A549 (cell line): ENCODE measurements around the gene NXPH2. TPM values are rescaled to one million over a fixed set of nuclear protein-coding genes. Genes with fewer than 3 reads are reported as not detected.

Source experiments
- ATAC-seq, 2 experiments: fragments of 200-7000 bp in 1 of 2; fragments of >200 bp in 1 of 2; cut with Nextera tagmentation in 1 of 2; cut with Tn5 transposase in 1 of 2; 3 replicates each; pipeline versions ENCODE4 v1.8.0 to v1.9.1; 2018 to 2020; ENCODE audit warnings: mild to moderate bottlenecking in 1 of 2, moderate library complexity in 1 of 2
- CTCF ChIA-PET: fragments of 300-600 bp; sonication (Branson Sonifier 250); formaldehyde crosslinking; extraction: SDS; loops from one replicate; lab custom pipeline; 2021; ENCODE audit warnings: antibody characterized with exemption, inconsistent platforms; lab: Yijun Ruan, JAX
- POLR2A ChIA-PET: fragments of 350-600 bp; formaldehyde crosslinking; extraction: SDS; loops from one replicate; lab custom pipeline; 2021; ENCODE audit warnings: antibody characterized with exemption, inconsistent platforms; lab: Yijun Ruan, JAX
- DNase-seq, 2 experiments: peaks; one replicate each; pipeline versions ENCODE4 v3.0.0 to v3.0.0-alpha.2; 2011 to 2016; ENCODE audit warnings: low read depth in 1 of 2, low spot score in 1 of 2
- FAIRE-seq: peaks from 2 replicates; lab custom pipeline; 2011; peaks lifted over from hg19 to GRCh38; lab: Jason Lieb, UNC
- H3K27ac ChIP-seq, 2 experiments: fragments of >200 bp; sonication (Bioruptor Twin); formaldehyde crosslinking; 3 replicates each; pipeline ENCODE4 v1.5.1; 2016 to 2017
- H3K4me1 ChIP-seq: fragments of >200 bp; sonication (Bioruptor Twin); formaldehyde crosslinking; 3 replicates; pipeline ENCODE4 v1.6.1; 2016
- H3K4me2 ChIP-seq: fragments of >200 bp; sonication (Bioruptor Twin); formaldehyde crosslinking; 3 replicates; pipeline ENCODE4 v1.6.1; 2016
- H3K4me3 ChIP-seq: fragments of >200 bp; sonication (Bioruptor Twin); formaldehyde crosslinking; 3 replicates; pipeline ENCODE4 v1.5.1; 2016
- H3K9me3 ChIP-seq: fragments of >200 bp; sonication (Bioruptor Twin); formaldehyde crosslinking; 3 replicates; pipeline ENCODE4 v1.6.1; 2016
- BCL3 ChIP-seq: fragments of >200 bp; sonication (Bioruptor Twin); formaldehyde crosslinking; IDR thresholded peaks from 3 replicates; pipeline ENCODE4 v1.6.1; 2016
- CBX2 ChIP-seq: fragments of 200-600 bp; sonication (generic); IDR thresholded peaks from 2 replicates; pipeline ENCODE4 v1.6.1; 2016; ENCODE audit warnings: low read depth, mild to moderate bottlenecking, borderline replicate concordance
- CBX8 ChIP-seq: fragments of 200-600 bp; sonication (generic); IDR thresholded peaks from 2 replicates; pipeline ENCODE4 v1.6.1; 2016
- CEBPB ChIP-seq, 2 experiments: fragments of >200 bp in 1 of 2; sonication (Bioruptor Twin) in 1 of 2; formaldehyde crosslinking in 1 of 2; IDR thresholded peaks; 2 replicates each; pipeline ENCODE4 v1.6.1; 2012 to 2016
- CHD2 ChIP-seq: fragments of 150-350 bp; IDR thresholded peaks from 2 replicates; pipeline ENCODE4 v1.6.1; 2014; ENCODE audit warnings: low read length; ENCODE audit not compliant: partially characterized antibody
- CTCF ChIP-seq: fragments of >200 bp; sonication (Bioruptor Twin); formaldehyde crosslinking; IDR thresholded peaks from 3 replicates; pipeline ENCODE4 v1.5.1; 2016
- E2F6 ChIP-seq: IDR thresholded peaks from 2 replicates; pipeline ENCODE4 v1.6.1; 2012; ENCODE audit warnings: low read depth, borderline replicate concordance
- EHMT2 ChIP-seq: fragments of 200-600 bp; sonication (generic); IDR thresholded peaks from 2 replicates; pipeline ENCODE4 v1.6.1; 2016; ENCODE audit warnings: antibody characterized with exemption, low read depth, mild to moderate bottlenecking, moderate library complexity
- ELK1 ChIP-seq: fragments of 150-350 bp; IDR thresholded peaks from 2 replicates; pipeline ENCODE4 v1.6.1; 2014; ENCODE audit warnings: low read depth, mild to moderate bottlenecking, low read length
- EP300 ChIP-seq, 2 experiments: fragments of >200 bp; sonication (Bioruptor Twin); formaldehyde crosslinking; IDR thresholded peaks; 2 replicates in 1 of 2; 3 replicates in 1 of 2; pipeline ENCODE4 v1.6.1; 2016 to 2017
- FOSB ChIP-seq: fragments of 250-450 bp; sonication (Bioruptor Pico); IDR thresholded peaks from 2 replicates; pipeline ENCODE4 v1.5.0; 2020; ENCODE audit warnings: mild to moderate bottlenecking, moderate library complexity
- FOXS1 ChIP-seq: fragments of 250-450 bp; sonication (Bioruptor Pico); IDR thresholded peaks from 2 replicates; pipeline ENCODE4 v1.5.0; 2020; ENCODE audit warnings: mild to moderate bottlenecking, moderate library complexity
- HDAC2 ChIP-seq: fragments of 200-600 bp; sonication (generic); IDR thresholded peaks from 2 replicates; pipeline ENCODE4 v1.6.1; 2016
- HES2 ChIP-seq: fragments of >200 bp; sonication (Bioruptor Twin); formaldehyde crosslinking; IDR thresholded peaks from 2 replicates; pipeline ENCODE4 v1.6.1; 2016
- HEYL ChIP-seq: fragments of 250-450 bp; sonication (Bioruptor Pico); IDR thresholded peaks from 2 replicates; pipeline ENCODE4 v1.8.0; 2021; ENCODE audit warnings: mild to moderate bottlenecking, moderate library complexity
- HMGXB4 ChIP-seq: fragments of 250-450 bp; sonication (Bioruptor Pico); IDR thresholded peaks from 2 replicates; pipeline ENCODE4 v1.5.0; 2021; ENCODE audit warnings: mild to moderate bottlenecking, moderate library complexity, borderline replicate concordance
- HOXA7 ChIP-seq: fragments of 250-450 bp; sonication (Bioruptor Pico); IDR thresholded peaks from 2 replicates; pipeline ENCODE4 v1.5.0; 2020; ENCODE audit warnings: mild to moderate bottlenecking, moderate library complexity
- HOXB5 ChIP-seq: fragments of 250-450 bp; sonication (Bioruptor Pico); IDR thresholded peaks from 2 replicates; pipeline ENCODE4 v1.5.0; 2020; ENCODE audit warnings: mild to moderate bottlenecking, moderate library complexity
- JUN ChIP-seq, 2 experiments: fragments of >200 bp; sonication (Bioruptor Twin); formaldehyde crosslinking; IDR thresholded peaks; 2 replicates in 1 of 2; 3 replicates in 1 of 2; pipeline ENCODE4 v1.6.1; 2016 to 2017
- JUNB ChIP-seq: fragments of >200 bp; sonication (Bioruptor Twin); formaldehyde crosslinking; IDR thresholded peaks from 2 replicates; pipeline ENCODE4 v1.6.1; 2016
- KDM1A ChIP-seq: fragments of 200-600 bp; sonication (generic); IDR thresholded peaks from 2 replicates; pipeline ENCODE4 v1.6.1; 2016; ENCODE audit warnings: low read depth, mild to moderate bottlenecking
- KDM5A ChIP-seq: fragments of 200-600 bp; sonication (generic); IDR thresholded peaks from 2 replicates; pipeline ENCODE4 v1.6.1; 2016; ENCODE audit warnings: antibody characterized with exemption, mild to moderate bottlenecking
- MAFK ChIP-seq: fragments of 450-650 bp; IDR thresholded peaks from 2 replicates; pipeline ENCODE4 v1.6.1; 2014; ENCODE audit not compliant: partially characterized antibody
- MAX ChIP-seq: IDR thresholded peaks from 2 replicates; pipeline ENCODE4 v1.6.1; 2012
- POLR2AphosphoS2 ChIP-seq: conservative IDR thresholded peaks from 2 replicates; pipeline ENCODE4 v1.6.1; 2012; ENCODE audit warnings: low read length, improper control_type of control experiment, inconsistent platforms
- SMC3 ChIP-seq: fragments of >200 bp; sonication (Bioruptor Twin); formaldehyde crosslinking; IDR thresholded peaks from 3 replicates; pipeline ENCODE4 v1.6.1; 2018; ENCODE audit warnings: inconsistent platforms
- ZC3H11A ChIP-seq: fragments of 450-650 bp; IDR thresholded peaks from 2 replicates; pipeline ENCODE4 v1.6.1; 2014; ENCODE audit warnings: antibody characterized with exemption, mild to moderate bottlenecking
- ZNF302 ChIP-seq: fragments of 250-450 bp; sonication (Bioruptor Pico); IDR thresholded peaks from 2 replicates; pipeline ENCODE4 v1.9.0; 2021; ENCODE audit warnings: inconsistent platforms, mild to moderate bottlenecking, moderate library complexity
- WGBS: methylation state at CpG from one replicate; pipeline ENCODE4 v1.1.6; 2017; ENCODE audit errors: missing lambda C conversion rate; 5-methylcytosine and 5-hydroxymethylcytosine counted together
- polyA plus RNA-seq, 4 experiments: library from polyadenylated mRNA; depleted of rRNA in 3 of 4; stranded (reverse); fragments of >200 nt; fragmentation: RNase III in 1 of 4; extraction: RNeasy Plus Mini Kit Qiagen cat#74134 plus additional on column Dnase treatment in 1 of 4; gene quantifications; 2 replicates in 3 of 4; 3 replicates in 1 of 4; pipeline ENCODE4 v1.2.3, GENCODE V29; 2011 to 2017

NXPH2 gene
- polyA plus RNA-seq, 2 of the 4 experiments (the other 2 are of a cell fraction): not detected

- no peak overlapping the region for H3K4me3 ChIP-seq
- H3K4me2 ChIP-seq: no peak overlapping the region
- H3K9me3 ChIP-seq: no peaks in the 10 kb centered on the region
- TF ChIP-seq HEYL (CRISPR knock-in tag): no peak
- no peak for TF ChIP-seq ZC3H11A
- no peak for TF ChIP-seq KDM5A
- no peak for TF ChIP-seq MAX
- TF ChIP-seq ZNF302 (CRISPR knock-in tag): no peak
- TF ChIP-seq KDM1A: no peak
- no peak for TF ChIP-seq CTCF
- no peak for TF ChIP-seq HDAC2
- no peak for TF ChIP-seq SMC3
- no peak for TF ChIP-seq MAFK
- TF ChIP-seq HES2: no peak
- TF ChIP-seq EP300 (IDR thresholded peaks at IDR 0.05): no peak
- no peak for TF ChIP-seq POLR2AphosphoS2
- no peak for TF ChIP-seq CBX2
- TF ChIP-seq HMGXB4: no peak
- TF ChIP-seq, all 56 proteins: peak for 0
- Histone ChIP-seq H3K27ac (no peak overlapping the region), H3K4me1 (no peaks in the 10 kb centered on the region)
- POLR2A ChIA-PET: no interaction called here
- DNase-seq (no peak), FAIRE-seq (no peak), ATAC-seq (no peak)
- 73% methylated on average over 1 of the region's 1 CpG for WGBS
- CTCF ChIA-PET: no interaction called here
These were observed 88.5 kb downstream of the NXPH2 start for GRCh38 chr2:138691667-138692066.

- Histone ChIP-seq H3K4me2 (no peak overlapping the region), H3K4me3 (no peak overlapping the region), H3K27ac (no peak overlapping the region), H3K9me3 (0 out of 3 replicates have a peak, but pooled peaks cover 2% of the 10 kb centered on the region), H3K4me1 (no peaks in the 10 kb centered on the region)
- ChIA-PET POLR2A (no interaction called here), CTCF (no interaction called here)
- 46% methylated on average over 4 of the region's 4 CpGs for WGBS
- no peak for TF ChIP-seq E2F6
- no peak for TF ChIP-seq JUNB
- TF ChIP-seq KDM5A: no peak
- TF ChIP-seq HMGXB4: no peak
- no peak for TF ChIP-seq CBX2
- TF ChIP-seq KDM1A: no peak
- TF ChIP-seq HOXA7 (CRISPR knock-in tag): no peak
- TF ChIP-seq ZC3H11A: no peak
- TF ChIP-seq JUN (IDR thresholded peaks at IDR 0.05): no peak
- no peak for TF ChIP-seq EHMT2
- TF ChIP-seq ELK1: no peak
- no peak for TF ChIP-seq FOSB (CRISPR knock-in tag)
- no peak for TF ChIP-seq CBX8
- TF ChIP-seq BCL3: no peak
- no peak for TF ChIP-seq CHD2
- TF ChIP-seq FOXS1 (CRISPR knock-in tag): no peak
- no peak for TF ChIP-seq CEBPB (IDR thresholded peaks at IDR 0.05)
- TF ChIP-seq HOXB5: no peak
- FAIRE-seq: no peak
- DNase-seq: no peak
- no peak for ATAC-seq
These were observed 90.5 kb downstream of the NXPH2 start for GRCh38 chr2:138689705-138690104.
